Loucy (cell line): ENCODE measurements around the gene RAB10.
"Not testable (repeated sequence)": the region's sequence is repeated elsewhere in the genome, so short reads cannot be mapped to it uniquely, and the experiment has no call there.

ENCODE experiments used
- CTCF ChIP-seq: fragments of 200-600 bp; sonication (generic); conservative IDR thresholded peaks from 2 replicates; pipeline ENCODE4 v1.5.1; 2014; ENCODE audit warnings: mild to moderate bottlenecking, antibody characterized with exemption, low read length
- EZH2phosphoT487 ChIP-seq: fragments of 200-600 bp; IDR thresholded peaks from 2 replicates; pipeline ENCODE4 v1.6.1; 2018; ENCODE audit warnings: antibody characterized with exemption, mild to moderate bottlenecking, moderate library complexity, borderline replicate concordance

GRCh38 chr2:25999406-25999805 is 34.5 kb upstream of the RAB10 start:
- TF ChIP-seq EZH2phosphoT487, CTCF: not testable (repeated sequence)
